GM12865 (cell line): Measurements from ENCODE around the gene GLT8D2.

Source experiments
- DNase-seq: peaks from one replicate; pipeline ENCODE4 v3.0.0; 2010; ENCODE audit warnings: low read depth
- H3K4me3 ChIP-seq: 2 replicates; pipeline ENCODE4 v1.5.1; 2011; ENCODE audit warnings: mild to moderate bottlenecking, low read depth, low read length, control low read depth
- TF ChIP-seq, protein P1 (sequence below): IDR thresholded peaks from 2 replicates; pipeline ENCODE4 v1.5.1; 2011; ENCODE audit warnings: low read length, control low read depth, low read depth, inconsistent platforms; ENCODE audit not compliant: insufficient read depth; ENCODE audit errors: missing control alignments

Gene GLT8D2

GRCh38 chr12:104003596-104003995 lies 46.4 kb downstream of the GLT8D2 start:
- H3K4me3 ChIP-seq, result no peak overlapping the region

GRCh38 chr12:104002686-104003085 lies 47.3 kb downstream of the GLT8D2 start:
- no peak overlapping the region for H3K4me3 ChIP-seq
- DNase-seq, result no peak
- TF ChIP-seq, protein P1, sequence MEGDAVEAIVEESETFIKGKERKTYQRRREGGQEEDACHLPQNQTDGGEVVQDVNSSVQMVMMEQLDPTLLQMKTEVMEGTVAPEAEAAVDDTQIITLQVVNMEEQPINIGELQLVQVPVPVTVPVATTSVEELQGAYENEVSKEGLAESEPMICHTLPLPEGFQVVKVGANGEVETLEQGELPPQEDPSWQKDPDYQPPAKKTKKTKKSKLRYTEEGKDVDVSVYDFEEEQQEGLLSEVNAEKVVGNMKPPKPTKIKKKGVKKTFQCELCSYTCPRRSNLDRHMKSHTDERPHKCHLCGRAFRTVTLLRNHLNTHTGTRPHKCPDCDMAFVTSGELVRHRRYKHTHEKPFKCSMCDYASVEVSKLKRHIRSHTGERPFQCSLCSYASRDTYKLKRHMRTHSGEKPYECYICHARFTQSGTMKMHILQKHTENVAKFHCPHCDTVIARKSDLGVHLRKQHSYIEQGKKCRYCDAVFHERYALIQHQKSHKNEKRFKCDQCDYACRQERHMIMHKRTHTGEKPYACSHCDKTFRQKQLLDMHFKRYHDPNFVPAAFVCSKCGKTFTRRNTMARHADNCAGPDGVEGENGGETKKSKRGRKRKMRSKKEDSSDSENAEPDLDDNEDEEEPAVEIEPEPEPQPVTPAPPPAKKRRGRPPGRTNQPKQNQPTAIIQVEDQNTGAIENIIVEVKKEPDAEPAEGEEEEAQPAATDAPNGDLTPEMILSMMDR, result no peak

More at GRCh38 chr12:104003596-104003995, 46.4 kb downstream of the GLT8D2 start:
- TF ChIP-seq, protein P1, result no peak
- no peak for DNase-seq

DNA sequence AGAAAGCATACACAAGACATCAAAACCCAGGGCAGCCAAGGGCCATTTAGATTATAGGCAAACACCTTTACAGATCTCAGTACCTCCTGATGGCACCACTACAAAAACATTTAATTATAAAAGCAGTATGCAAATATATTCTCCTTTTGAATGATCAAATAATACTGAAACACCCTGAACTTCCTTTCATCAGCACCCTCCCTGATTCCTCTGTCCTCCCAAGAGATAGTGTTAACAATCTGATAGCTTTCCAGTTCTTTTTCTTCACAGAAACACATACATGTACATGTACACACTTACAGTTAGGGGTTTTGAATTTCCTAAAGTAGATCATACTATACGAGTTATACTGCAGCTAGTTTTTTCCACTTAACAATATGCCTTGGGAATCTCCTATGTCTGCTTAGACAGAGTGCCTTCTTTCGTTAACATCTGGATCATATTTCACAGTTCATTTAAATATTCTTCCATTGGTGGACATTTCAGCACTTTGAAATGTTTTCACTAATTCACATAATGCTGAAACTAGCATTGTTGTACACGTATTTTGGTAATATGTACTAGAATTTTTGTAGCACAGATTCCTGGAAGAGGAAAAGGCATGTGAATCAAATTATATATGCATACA lies 49.1 kb downstream of the GLT8D2 start:
- H3K4me3 ChIP-seq, result no peak overlapping the region
- TF ChIP-seq, protein P1, result no peak
- peak; percentile 9 for DNase-seq

- no peak for DNase-seq
- H3K4me3 ChIP-seq, result no peak overlapping the region
- TF ChIP-seq, protein P1, result no peak
Measured at GRCh38 chr12:103998976-103999375, 51.0 kb downstream of the GLT8D2 start.

DNA sequence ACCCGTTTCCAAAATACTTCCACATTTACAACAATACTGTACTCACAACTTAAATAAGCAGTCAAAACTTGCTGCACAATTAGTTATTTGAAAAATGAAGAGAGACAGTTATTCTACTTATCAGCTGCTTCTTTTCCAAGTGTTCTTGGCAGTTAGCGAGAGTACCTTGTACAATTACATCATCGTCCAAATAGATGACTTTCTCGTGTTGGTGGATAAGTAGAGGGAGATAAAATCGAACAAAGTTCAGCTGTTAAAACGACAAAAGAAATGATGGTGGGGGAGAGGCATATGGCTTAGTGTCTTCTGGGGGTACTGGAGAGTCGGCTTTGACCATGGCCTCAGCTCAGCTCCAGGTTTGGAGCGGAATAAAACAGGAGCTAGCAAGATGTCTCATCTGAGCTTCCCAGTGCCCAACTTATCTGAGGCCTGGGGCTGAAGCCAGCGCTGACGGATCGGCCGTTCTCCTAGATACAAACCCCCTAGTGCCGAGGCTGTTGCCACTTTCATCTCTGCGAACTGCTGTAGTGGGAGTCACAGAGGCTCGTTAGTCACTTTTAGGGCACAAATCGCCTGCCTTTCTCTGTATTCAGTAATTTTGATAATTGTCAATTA lies 52.6 kb downstream of the GLT8D2 start:
- TF ChIP-seq, protein P1, result no peak
- DNase-seq, result no peak

DNA sequence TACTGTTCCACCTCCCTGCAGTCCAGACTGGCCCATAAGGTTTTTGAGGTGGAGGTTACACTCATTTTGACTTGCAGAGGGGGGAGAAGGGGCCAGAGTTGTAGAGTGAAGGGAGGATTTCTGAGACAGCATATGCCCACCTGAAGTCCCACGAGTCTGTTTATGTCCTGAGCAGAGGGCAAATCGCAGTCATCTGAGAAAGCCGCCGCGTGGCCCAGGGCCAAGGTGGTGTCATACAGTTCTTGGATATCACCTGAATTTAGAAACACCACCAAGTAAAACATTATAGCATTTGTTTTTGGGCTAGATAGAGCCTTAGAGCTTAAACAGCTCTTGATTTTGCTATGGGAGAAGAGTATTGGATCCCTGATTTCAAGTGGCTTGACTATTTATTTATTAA lies 53.4 kb downstream of the GLT8D2 start:
- TF ChIP-seq, protein P1, result no peak
- no peak overlapping the region for H3K4me3 ChIP-seq
- no peak for DNase-seq

More for the DNA sequence above, 52.6 kb downstream of the GLT8D2 start:
- no peak overlapping the region for H3K4me3 ChIP-seq

- DNase-seq, result no peak
- TF ChIP-seq, protein P1, result no peak
- H3K4me3 ChIP-seq, result no peak overlapping the region
Measured at GRCh38 chr12:103994235-103994634, 55.8 kb downstream of the GLT8D2 start.
